Vagina (tissue), 2 donors: Measurements from ENCODE around the gene CHN2.

Source experiments
- POLR2A ChIP-seq, 2 donors: fragments of 450-650 bp; IDR thresholded peaks; one replicate each; pipeline ENCODE4 v1.6.1; 2017; ENCODE audit warnings: antibody characterized with exemption in 2 of 2, mild to moderate bottlenecking in 2 of 2, moderate library complexity in 2 of 2
- POLR2AphosphoS5 ChIP-seq, 2 donors: sonication (generic); formaldehyde crosslinking; IDR thresholded peaks; one replicate each; pipeline ENCODE4 v1.9.0; 2017; ENCODE audit warnings: antibody characterized with exemption in 2 of 2, mild to moderate bottlenecking in 2 of 2, low read depth in 1 of 2; ENCODE audit not compliant: insufficient read depth in 1 of 2
- TF ChIP-seq, protein P1 (sequence below), 3 experiments: fragments of 450-650 bp in 2 of 3; fragments of 200-600 bp in 1 of 3; sonication (generic) in 1 of 3; IDR thresholded peaks; one replicate each; pipeline ENCODE4 v1.5.1; 2017 to 2019; ENCODE audit warnings: antibody characterized with exemption in 3 of 3, mild to moderate bottlenecking in 2 of 3, moderate library complexity in 2 of 3

- TF ChIP-seq, protein P1, sequence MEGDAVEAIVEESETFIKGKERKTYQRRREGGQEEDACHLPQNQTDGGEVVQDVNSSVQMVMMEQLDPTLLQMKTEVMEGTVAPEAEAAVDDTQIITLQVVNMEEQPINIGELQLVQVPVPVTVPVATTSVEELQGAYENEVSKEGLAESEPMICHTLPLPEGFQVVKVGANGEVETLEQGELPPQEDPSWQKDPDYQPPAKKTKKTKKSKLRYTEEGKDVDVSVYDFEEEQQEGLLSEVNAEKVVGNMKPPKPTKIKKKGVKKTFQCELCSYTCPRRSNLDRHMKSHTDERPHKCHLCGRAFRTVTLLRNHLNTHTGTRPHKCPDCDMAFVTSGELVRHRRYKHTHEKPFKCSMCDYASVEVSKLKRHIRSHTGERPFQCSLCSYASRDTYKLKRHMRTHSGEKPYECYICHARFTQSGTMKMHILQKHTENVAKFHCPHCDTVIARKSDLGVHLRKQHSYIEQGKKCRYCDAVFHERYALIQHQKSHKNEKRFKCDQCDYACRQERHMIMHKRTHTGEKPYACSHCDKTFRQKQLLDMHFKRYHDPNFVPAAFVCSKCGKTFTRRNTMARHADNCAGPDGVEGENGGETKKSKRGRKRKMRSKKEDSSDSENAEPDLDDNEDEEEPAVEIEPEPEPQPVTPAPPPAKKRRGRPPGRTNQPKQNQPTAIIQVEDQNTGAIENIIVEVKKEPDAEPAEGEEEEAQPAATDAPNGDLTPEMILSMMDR (IDR thresholded peaks at IDR 0.05): no peak
- TF ChIP-seq POLR2AphosphoS5 (IDR thresholded peaks at IDR 0.05; ENCODE audit: insufficient read depth in 1 of 2, low read depth in 1 of 2): no peak
- no peak for TF ChIP-seq POLR2A (IDR thresholded peaks at IDR 0.05)
Measured at GRCh38 chr7:29284696-29285443, 90.3 kb downstream of the CHN2 start.
